Occipital lobe (tissue), 2 donors: Measurements from ENCODE around the gene IL17RB. TPM values are rescaled to one million over a fixed set of nuclear protein-coding genes. Genes with fewer than 3 reads are reported as not detected.
A peak's percentile ranks its signal among the peaks of the same experiment; 100 is the strongest.

Source experiments
- DNase-seq: peaks from one replicate; lab custom pipeline; 2025; lab: John Stamatoyannopoulos, UW
- total RNA-seq: library from RNA; depleted of rRNA; stranded (reverse); fragments of >200 nt; gene quantifications from one replicate; pipeline ENCODE4 v1.2.3, GENCODE V29; 2014

IL17RB gene
- total RNA-seq, 1 donor from 2014 or later, result 2.2 TPM

DNA sequence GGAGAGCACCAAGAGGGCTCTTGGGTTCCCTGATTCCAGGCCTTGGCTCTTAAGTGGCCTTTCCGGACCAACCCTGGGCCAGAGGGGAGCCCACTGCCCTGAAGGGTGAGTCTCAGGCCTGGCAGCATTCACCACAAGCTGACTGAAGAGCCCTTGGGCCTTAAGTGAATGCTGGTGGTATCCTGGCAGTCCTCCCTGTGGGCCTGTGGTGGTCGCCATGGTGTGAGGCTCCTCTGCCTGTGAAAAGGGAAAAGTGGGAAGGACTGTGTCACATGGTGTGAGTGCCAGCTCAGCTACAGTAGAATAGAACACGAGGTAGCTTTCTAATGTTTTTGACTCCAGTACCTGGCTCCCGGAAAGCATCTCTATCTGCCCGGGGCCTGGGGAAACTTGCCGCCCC is 15.4 kb upstream of the IL17RB start:
- DNase-seq, result no peak

DNA sequence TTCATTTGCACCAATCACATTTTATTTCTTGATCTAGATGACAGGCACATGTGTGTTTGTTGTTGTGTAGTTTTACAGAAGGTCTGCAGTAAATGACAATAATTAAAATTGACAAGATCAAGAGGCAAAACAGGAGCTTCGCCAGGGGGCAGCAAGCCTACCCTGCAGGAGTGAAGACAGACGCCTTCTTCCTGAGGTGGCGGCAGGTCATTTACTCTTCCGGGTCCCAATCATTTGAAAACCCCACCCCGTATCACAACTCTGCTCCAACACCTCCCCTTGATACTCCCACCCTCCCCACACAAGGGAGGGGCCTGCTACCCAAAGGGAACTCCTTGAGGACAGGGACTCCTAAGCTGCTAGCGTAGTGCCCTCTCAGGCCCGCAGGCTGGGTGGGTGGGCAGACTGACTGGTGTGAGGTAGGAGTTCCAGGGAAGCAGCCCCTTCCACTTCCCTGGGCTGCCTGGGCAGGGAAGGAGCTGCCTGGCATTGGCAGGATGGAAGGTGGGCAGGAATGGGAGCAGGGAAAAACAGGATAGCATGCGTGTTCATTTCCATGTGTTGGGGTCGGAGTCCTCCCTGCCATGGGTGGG is 13.2 kb upstream of the IL17RB start:
- DNase-seq, result no peak

DNA sequence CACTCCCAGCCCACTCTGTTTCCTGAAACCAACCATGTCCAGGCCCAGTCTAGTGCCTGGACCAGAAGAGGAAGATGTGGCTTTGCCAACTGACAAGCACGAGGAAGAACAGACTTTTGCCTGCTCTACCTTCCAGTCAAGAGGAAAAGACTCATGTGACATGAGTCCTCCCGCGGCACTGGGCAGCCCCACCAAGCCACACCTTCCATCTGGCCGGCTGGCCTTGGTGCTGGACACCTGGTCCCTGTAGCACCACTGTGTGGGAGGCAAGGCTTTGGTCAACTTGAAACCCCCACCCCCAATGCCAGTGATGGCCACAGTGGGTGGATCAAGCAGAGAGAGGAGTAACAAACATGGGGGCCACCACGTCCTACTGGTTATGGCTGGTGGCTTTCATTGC is 12.7 kb upstream of the IL17RB start:
- no peak for DNase-seq

GRCh38 chr3:53834429-53835095 is 11.8 kb upstream of the IL17RB start:
- DNase-seq, result no peak

DNA sequence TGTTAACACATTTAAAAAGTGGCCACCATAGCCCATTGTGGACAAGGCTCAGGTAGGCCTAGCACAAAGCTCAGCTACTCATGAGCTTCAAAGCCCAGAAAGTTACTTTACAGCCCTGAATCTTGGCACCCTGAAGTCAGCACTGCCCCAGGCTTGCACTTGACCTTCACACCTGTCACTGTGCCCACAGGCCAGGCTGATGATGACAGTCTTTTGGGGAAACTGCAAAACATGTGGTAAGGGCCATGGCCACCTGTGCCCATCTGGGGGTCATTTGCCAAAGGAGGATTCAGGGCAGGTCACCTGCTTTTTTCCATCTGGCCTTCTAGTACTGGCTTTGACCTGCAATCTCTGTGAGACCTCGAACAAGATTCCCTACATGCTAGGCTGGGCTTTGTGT is 11.1 kb upstream of the IL17RB start:
- DNase-seq, result no peak

- DNase-seq, result no peak
Measured at GRCh38 chr3:53836084-53836872, 10.1 kb upstream of the IL17RB start.

DNA sequence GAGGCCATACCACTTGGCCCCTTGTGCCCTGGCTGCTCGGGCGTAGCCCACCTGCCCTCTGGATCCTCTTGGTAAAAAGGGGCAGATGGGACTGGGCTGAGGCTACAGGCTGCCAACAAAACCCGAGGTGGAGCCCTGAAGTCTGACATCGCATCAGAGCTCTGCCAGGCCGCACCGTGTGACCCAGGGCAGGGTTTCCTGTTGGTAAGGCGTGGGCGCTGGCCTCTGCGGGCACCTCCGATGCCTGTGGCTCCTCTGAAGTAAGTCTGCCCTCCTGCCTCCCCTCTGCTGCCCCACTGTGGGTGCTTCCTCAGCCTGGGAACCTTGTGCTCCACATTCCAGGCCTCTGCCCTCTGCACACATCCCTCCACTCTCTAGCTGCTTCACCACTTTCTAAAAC is 9.0 kb upstream of the IL17RB start:
- no peak for DNase-seq

DNA sequence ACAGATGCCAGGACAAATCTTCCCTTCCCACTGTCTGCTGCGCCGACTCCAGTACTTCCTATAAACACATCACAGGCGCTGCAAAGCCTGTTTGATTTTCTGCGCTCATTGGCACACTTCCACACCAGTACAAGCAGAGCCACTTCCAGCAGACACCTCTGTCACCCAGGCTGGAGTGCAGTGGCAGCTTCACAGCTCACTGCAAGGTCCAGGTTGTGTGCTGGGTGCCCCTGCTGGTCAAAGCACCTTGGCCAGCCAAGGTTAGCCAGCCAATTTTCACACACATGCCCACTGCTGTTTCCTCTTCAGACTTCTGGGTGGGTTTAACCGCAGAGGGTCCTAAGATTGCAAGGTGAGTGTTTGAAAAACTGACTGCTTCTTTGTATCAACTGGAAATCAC is 5.1 kb upstream of the IL17RB start:
- no peak for DNase-seq

GRCh38 chr3:53842436-53843194 is 3.8 kb upstream of the IL17RB start:
- DNase-seq, result peak; percentile 71

DNA sequence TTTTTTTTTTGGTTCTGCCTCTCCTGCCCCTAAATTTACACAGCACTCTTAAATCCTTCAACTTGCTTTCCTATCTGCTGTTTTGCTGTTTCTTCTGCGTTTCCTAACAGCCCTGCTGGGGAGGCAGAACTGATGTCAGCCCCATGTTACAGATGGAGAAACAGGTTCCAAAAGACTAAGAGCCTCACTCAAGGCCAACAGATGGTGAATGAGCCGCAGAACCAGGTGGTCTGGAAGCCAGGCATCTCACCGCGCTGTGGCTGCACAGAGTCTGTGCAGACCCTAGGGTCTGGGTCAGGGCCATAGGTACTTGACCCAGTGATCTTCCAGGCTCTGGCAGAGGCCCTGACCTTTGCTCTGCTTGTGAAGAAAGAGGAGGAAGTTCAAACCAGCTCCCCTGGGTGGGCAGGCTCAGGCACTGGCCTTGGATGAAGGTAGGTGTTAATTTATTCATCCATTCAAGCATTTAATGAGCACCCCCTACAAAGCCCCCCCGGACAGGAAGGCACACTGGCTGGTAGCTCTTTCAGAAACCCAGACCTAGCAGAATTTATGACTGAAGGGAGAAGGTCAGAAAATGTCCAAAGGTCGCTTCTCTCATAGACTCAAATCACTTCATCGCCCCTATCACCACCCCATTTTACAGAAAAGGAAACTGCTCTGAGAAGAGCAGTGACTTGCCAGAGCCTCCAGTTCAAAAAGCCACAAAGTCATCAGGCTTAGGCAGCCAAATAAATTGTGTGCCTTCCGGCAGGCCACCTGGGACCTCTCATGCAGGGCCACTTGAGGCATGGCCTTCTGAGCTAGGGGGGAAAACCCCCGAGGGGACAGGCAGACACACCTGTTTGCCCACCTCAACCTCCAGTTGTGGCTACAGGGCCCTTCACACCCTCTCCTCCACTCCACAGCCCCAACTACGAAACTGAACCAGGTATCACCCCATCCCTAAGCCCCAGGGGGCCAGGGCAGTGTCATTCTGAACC is 2.9 kb upstream of the IL17RB start:
- DNase-seq, result no peak

DNA sequence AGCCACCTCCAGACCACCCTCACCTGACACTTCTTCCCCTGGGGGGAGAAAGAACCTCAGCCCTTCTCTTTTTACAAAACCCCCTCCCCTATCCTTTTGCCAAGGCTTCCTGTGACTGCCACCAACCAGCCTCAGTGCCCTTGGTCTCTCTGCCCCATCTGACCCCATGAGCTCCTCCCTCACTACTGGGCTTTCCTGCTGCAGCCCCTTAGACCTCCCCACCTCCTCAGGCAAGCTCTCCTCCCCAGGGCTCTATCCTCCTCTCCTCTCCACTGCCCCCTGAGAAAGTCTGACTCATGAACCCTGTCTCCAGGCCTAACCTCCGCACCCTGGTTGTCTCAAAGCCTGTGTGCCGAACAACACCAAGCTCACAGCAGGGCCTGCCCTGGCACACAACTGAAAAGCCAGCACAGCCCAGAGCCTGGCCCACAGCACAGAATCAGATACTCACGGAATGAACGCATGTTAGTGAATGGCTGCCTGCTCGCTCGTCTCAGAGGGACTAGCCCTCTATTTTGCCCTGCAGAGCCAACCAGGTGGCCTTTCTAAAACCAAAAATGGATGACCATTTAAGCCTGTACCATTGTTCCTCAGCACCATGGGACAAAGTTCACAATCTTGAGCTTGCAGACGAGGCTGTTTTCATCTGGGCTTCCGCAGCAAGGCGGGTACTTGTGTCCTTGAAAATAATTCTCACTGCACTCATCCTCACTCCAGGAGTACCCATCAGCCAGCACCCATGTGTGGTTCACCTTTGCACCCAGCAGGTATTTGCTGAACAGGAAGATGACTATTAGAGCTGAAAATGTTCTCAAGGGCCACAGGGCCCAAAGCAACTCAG is 1.9 kb upstream of the IL17RB start:
- DNase-seq, result no peak

DNA sequence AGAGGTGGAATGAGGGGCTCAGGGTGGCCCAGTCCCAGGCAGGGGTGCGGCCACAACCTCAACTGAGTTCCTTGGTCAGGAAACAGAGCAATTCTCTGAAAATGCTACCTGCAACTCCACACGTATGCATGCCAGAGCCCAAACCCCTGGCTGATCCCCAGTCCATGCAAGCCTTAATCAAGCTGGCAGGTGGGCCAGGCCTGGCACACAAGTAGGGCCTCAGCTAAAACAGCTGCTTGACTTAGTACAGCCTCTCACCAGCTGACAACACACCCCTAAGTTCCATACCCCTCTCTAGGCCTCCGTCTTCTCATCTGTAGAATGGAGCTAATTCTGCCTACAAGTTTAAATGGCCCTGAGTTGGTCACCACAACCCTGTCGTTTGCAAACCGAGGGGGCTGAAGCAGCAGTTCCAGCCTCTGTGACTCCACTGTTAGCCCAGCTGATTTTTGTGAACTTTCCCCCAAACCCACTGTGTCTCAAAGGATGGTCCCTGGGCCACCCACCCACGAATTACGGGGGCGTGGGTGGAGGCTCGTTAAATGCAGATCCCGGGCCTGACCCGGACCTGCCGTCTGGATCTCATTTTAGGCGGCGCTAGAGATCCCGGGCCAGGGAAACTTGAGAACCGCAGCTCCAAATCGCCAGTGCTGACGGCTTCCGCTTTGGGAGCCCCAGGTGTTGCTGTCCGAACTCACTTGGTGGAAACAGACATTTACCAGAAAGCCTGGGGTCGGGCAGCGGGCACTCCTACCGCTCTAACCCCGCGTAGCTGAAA is 1.1 kb upstream of the IL17RB start:
- DNase-seq, result no peak

DNA sequence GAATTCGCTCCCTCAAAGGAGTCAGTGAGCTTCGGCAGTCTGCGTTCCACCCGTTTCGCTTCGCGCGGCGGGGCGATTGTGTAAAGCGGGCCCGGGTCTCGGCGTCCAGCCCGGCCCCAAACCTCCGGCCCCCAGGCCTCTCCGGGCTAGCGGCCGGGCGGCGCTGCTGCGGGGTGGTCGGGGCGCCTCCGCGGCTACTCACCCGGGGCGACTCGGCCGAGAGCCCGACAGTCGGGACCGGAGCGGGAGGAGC is 561 bp upstream of the IL17RB start:
- DNase-seq, result no peak

- DNase-seq, result no peak
Measured at GRCh38 chr3:53846851-53847155, 435 bp downstream of the IL17RB start.

DNA sequence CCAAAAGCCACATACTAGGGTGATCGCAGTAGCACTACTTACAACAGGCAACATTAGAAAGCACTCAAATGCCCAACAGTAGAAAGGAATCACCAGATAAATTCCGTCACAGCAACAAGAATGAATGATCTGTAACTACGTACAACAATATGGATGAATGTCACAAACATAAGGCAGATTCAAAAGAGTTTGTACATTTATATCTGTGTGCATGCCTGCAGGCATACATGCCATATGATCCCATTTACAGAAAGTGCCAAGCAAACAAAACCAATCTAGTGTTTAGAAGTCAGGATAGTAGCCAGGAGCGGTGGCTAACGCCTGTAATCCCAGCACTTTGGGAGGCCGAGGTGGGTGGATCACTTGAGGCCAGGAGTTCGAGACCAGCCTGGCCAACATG is 3.5 kb downstream of the IL17RB start:
- DNase-seq, result no peak

DNA sequence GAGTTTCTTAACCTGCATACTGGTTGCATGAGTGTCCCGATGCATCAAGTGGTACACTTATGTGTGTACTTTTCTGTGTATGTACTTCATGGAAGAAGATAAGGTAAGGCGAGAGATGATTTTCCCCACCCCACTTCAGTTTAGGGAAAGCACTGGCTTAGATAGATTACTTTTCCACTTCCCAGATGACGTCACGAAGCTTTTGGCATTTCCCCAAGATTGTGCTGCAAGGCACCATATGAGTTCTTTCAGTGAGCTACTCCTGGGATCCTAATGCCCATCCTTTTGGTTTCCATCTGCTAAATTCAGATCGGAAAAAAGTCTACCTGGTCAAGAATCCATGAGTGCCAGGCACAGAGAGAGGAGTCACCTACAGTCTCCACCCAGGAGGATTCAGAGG is 4.5 kb downstream of the IL17RB start:
- DNase-seq, result no peak

GRCh38 chr3:53856964-53857363 is 10.6 kb downstream of the IL17RB start:
- DNase-seq, result no peak

GRCh38 chr3:53858096-53858741 is 11.9 kb downstream of the IL17RB start:
- DNase-seq, result no peak

DNA sequence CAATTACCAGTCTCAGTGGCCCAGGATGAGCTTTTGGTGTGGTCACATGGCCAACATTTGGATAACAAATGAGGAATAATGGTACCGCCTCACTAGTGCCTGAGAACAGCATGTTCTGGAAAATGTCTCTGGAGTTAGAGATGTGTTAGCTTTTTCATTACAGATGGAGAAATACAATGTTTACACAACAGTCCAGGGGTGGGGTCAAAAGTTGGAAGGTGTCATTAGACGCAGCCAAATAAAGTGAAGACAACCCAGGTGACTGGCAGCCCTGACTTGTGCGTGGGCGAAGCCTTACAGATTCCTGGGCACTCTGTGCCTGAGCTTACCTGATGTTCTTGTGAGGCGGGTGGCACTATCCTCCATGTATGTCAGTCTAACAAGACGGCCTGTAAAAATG is 12.8 kb downstream of the IL17RB start:
- no peak for DNase-seq
